Activated T-cell treated with anti-CD3 and anti-CD28 coated beads, Interleukin-2, amount 50 U/mL, for 72 hours (primary cell): ENCODE data around the gene COL4A1. TPM values are rescaled to one million over a fixed set of nuclear protein-coding genes. Genes with fewer than 3 reads are reported as not detected.

Experiments used
- ATAC-seq, 2 donors: fragments of 150-1000 bp; cut with Tn5 transposase; replicated peaks in 1 of 2; 2 replicates each; pipeline ENCODE4 v1.10.0; 2021; ENCODE audit warnings: moderate library complexity in 2 of 2, mild to moderate bottlenecking in 1 of 2
- DNase-seq, 2 donors: peaks; one replicate each; pipeline ENCODE4 v3.0.0; 2021 to 2022; ENCODE audit warnings: mixed read lengths in 1 of 2
- H3K27ac Mint-ChIP-seq: one replicate; pipeline ENCODE4 v1.8.0; 2022; ENCODE audit warnings: mild to moderate bottlenecking, moderate library complexity, mixed read lengths
- H3K27me3 Mint-ChIP-seq: one replicate; pipeline ENCODE4 v1.8.0; 2022; ENCODE audit warnings: low read depth, mixed read lengths
- H3K36me3 Mint-ChIP-seq, 2 donors: one replicate each; pipeline ENCODE4 v1.8.0; 2022; ENCODE audit warnings: mixed read lengths in 2 of 2, mild to moderate bottlenecking in 1 of 2; ENCODE audit not compliant: insufficient read depth in 2 of 2
- H3K4me1 Mint-ChIP-seq: one replicate; pipeline ENCODE4 v1.8.0; 2022; ENCODE audit warnings: low read depth, mixed read lengths
- H3K4me3 Mint-ChIP-seq, 2 donors: one replicate each; pipeline ENCODE4 v1.8.0; 2022; ENCODE audit warnings: mild to moderate bottlenecking in 2 of 2, mixed read lengths in 2 of 2, moderate library complexity in 2 of 2
- H3K9me3 Mint-ChIP-seq, 2 donors: one replicate each; pipeline ENCODE4 v1.8.0; 2022; ENCODE audit warnings: mixed read lengths in 2 of 2
- total RNA-seq, 2 donors: library from RNA; stranded (reverse); gene quantifications; one replicate each; pipeline ENCODE4 v1.2.3, GENCODE V29; 2022

The COL4A1 gene
- total RNA-seq, 2 donors from 2014 or later: 0.19 TPM; not detected in 1

GRCh38 chr13:110307767-110308655, 1.1 kb upstream of the COL4A1 start:
- peaks cover 77% of the 10 kb centered on the region for H3K27me3 Mint-ChIP-seq
- H3K4me3 Mint-ChIP-seq: peak overlapping the region; percentile 54 to 58
- peaks cover 12% of the 10 kb centered on the region for H3K4me1 Mint-ChIP-seq
- H3K36me3 Mint-ChIP-seq: no peaks in the 10 kb centered on the region
- H3K27ac Mint-ChIP-seq: no peak overlapping the region
- DNase-seq (no peak), ATAC-seq (no peak)
- no peaks in the 10 kb centered on the region for H3K9me3 Mint-ChIP-seq

- H3K4me1 Mint-ChIP-seq: peaks cover 12% of the 10 kb centered on the region
- no peak overlapping the region for H3K27ac Mint-ChIP-seq
- ATAC-seq (no peak), DNase-seq (no peak)
- H3K4me3 Mint-ChIP-seq: no peak overlapping the region
- H3K9me3 Mint-ChIP-seq: no peaks in the 10 kb centered on the region
- H3K27me3 Mint-ChIP-seq: peaks cover 79% of the 10 kb centered on the region
- H3K36me3 Mint-ChIP-seq: no peaks in the 10 kb centered on the region
These were observed 507 bp downstream of the COL4A1 start for GRCh38 chr13:110306340-110306959.

DNA sequence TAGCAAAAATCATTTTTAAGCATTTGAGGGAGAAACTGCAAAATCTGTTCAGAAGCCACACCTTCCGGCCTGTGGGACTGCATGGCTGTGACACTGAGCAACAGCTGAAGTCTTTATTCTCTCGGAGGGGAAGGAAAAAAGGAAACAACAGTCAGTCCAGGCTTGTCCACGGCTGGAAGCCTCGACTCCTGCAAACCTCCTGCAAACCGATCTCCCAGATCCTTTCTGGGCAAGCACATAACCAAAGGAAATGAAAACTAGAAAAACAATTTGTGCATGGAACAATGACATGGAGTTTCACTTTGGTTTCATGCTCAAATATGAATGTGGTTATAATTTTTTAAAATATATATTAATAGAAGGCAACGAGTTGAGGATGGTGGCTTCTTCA, 1.0 kb downstream of the COL4A1 start:
- ATAC-seq: no peak
- peaks cover 79% of the 10 kb centered on the region for H3K27me3 Mint-ChIP-seq
- DNase-seq: no peak
- peaks cover 12% of the 10 kb centered on the region for H3K4me1 Mint-ChIP-seq
- H3K36me3 Mint-ChIP-seq: no peaks in the 10 kb centered on the region
- H3K4me3 Mint-ChIP-seq: peak overlapping the region in 1 of 2 donors; percentile 68
- H3K27ac Mint-ChIP-seq: no peak overlapping the region
- no peaks in the 10 kb centered on the region for H3K9me3 Mint-ChIP-seq

DNA sequence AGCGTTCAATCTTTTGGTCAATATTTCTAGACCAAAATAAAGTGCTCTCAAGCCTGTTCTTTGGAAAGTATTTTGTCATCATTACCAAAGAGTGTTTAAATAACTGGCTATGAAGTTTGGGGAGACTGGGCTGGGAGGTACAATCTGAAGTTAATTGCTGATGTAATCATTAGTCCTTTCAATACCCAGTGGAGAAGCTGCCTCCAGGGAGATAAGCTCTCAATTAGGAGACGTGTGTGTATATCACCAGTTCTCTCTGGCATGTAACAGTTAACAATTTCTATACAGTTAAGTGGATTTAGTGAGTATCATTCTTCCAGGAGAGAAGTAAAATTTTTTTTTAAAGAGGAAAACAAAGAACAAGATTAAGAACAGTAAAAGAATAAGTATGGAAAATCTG, 1.4 kb downstream of the COL4A1 start:
- H3K9me3 Mint-ChIP-seq: no peaks in the 10 kb centered on the region
- H3K4me1 Mint-ChIP-seq: peaks cover 12% of the 10 kb centered on the region
- H3K27ac Mint-ChIP-seq: no peak overlapping the region
- DNase-seq (no peak), ATAC-seq (no peak)
- peak overlapping the region in 1 of 2 donors; percentile 68 for H3K4me3 Mint-ChIP-seq
- H3K27me3 Mint-ChIP-seq: peaks cover 78% of the 10 kb centered on the region
- no peaks in the 10 kb centered on the region for H3K36me3 Mint-ChIP-seq

GRCh38 chr13:110305001-110305400, 2.0 kb downstream of the COL4A1 start:
- ATAC-seq (no peak), DNase-seq (no peak)
- Mint-ChIP-seq H3K27me3 (peaks cover 78% of the 10 kb centered on the region), H3K27ac (no peak overlapping the region), H3K9me3 (no peaks in the 10 kb centered on the region), H3K4me1 (peaks cover 12% of the 10 kb centered on the region), H3K4me3 (no peak overlapping the region), H3K36me3 (no peaks in the 10 kb centered on the region)

- DNase-seq (no peak), ATAC-seq (no peak)
- Mint-ChIP-seq H3K36me3 (no peaks in the 10 kb centered on the region), H3K27ac (no peak overlapping the region), H3K4me1 (peaks cover 12% of the 10 kb centered on the region), H3K27me3 (peaks cover 79% of the 10 kb centered on the region), H3K9me3 (no peaks in the 10 kb centered on the region), H3K4me3 (no peak overlapping the region)
These were observed 2.7 kb downstream of the COL4A1 start for GRCh38 chr13:110304256-110304655.

DNA sequence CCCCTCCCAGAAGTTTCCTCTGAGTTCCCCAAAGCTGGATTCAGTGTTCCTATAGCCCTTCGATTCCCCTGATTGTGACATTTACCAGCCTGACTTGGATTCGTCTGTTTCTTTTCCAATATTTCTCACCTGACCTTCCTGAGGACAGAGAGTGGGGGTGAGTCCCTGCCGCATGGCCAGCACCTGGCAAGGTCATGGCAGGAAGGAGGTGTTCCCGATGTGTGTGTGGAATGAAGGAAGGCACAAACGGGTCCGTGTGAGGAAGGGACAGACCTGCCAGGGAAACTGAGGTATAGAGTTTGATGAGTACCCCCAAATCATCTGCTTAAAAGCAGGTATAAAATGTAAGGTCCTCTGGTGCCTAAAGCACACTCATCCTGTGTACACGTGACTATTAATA, 3.3 kb downstream of the COL4A1 start:
- Mint-ChIP-seq H3K9me3 (no peaks in the 10 kb centered on the region), H3K27me3 (peaks cover 79% of the 10 kb centered on the region), H3K4me1 (peaks cover 7% of the 10 kb centered on the region), H3K4me3 (no peak overlapping the region), H3K27ac (no peak overlapping the region), H3K36me3 (no peaks in the 10 kb centered on the region)
- ATAC-seq: no peak
- no peak for DNase-seq

GRCh38 chr13:110302997-110303396, 4.0 kb downstream of the COL4A1 start:
- no peak overlapping the region for H3K4me3 Mint-ChIP-seq
- peaks cover 76% of the 10 kb centered on the region for H3K27me3 Mint-ChIP-seq
- H3K36me3 Mint-ChIP-seq: no peaks in the 10 kb centered on the region
- no peak overlapping the region for H3K27ac Mint-ChIP-seq
- H3K9me3 Mint-ChIP-seq: no peaks in the 10 kb centered on the region
- H3K4me1 Mint-ChIP-seq: peaks cover under 1% of the 10 kb centered on the region
- ATAC-seq: no peak
- no peak for DNase-seq

DNA sequence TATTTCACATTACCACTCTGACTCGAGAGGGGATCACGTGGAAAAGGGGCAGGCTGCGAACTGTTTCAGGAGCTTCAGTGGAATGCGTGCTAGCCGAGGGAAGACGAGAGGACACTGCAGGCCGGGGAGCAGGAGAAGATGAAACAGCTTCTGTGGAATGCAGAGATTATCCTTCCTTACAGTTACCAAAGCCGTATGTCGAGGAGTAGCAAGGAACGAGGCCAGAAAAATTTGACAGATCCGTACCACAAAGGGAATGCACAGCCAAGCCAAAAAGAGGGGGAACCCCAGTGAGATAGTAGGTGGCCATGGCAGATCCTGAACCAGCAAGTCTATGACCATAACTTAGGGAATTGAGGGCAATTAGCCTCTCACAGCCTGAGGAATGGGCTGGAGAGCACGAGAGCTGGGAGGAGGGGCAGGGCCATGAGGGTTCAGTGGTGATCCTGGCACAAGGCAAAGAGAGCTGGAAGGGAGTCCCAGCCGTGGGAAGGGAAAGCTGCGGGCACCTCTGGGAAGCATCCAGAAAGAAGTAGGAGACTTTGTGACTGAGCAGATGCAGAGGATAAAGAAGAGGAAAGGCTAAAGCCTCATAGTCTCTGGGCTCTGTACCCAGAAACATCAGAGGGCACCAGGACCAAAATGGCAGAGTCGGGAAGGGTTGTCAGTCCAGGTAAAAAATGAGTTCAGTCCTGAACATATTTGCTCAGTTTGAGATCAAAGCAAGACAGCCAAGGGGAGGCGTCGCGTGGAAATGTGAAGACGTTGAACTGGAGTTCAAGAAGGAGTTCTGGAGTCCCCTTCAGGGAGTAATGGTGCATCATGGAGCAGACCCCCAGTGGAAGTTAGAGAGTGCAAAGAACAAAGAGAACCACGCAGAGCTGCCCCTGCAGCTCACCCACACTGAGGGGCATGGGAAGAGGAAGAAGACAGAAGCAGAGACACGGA, 5.1 kb downstream of the COL4A1 start:
- Mint-ChIP-seq H3K9me3 (no peaks in the 10 kb centered on the region), H3K27me3 (peaks cover 82% of the 10 kb centered on the region), H3K4me1 (no peaks in the 10 kb centered on the region), H3K27ac (no peak overlapping the region), H3K36me3 (no peaks in the 10 kb centered on the region), H3K4me3 (no peak overlapping the region)
- ATAC-seq (no peak), DNase-seq (no peak)

DNA sequence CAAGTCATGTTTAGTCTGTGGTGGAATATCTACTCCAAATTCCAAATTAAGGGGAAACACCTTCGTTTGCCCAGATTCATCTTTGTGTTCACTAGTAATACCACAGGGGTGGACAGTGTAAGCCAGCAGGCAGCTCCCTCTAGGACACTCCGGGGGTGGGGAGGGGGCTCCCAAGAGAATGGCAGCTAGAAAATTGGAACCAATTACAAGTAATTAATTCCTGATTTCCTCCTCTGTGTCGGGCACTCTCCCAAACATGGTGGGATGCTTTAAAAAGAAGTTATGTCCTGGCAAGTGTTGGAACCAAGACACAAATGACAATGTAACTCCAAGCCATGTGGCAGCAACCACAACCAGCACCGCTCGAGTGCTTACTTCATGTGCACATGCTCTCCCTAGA, 5.9 kb downstream of the COL4A1 start:
- H3K27ac Mint-ChIP-seq: no peak overlapping the region
- H3K9me3 Mint-ChIP-seq: no peaks in the 10 kb centered on the region
- H3K4me3 Mint-ChIP-seq: no peak overlapping the region
- peaks cover 90% of the 10 kb centered on the region for H3K27me3 Mint-ChIP-seq
- H3K4me1 Mint-ChIP-seq: no peaks in the 10 kb centered on the region
- DNase-seq (no peak), ATAC-seq (no peak)
- H3K36me3 Mint-ChIP-seq: no peaks in the 10 kb centered on the region

DNA sequence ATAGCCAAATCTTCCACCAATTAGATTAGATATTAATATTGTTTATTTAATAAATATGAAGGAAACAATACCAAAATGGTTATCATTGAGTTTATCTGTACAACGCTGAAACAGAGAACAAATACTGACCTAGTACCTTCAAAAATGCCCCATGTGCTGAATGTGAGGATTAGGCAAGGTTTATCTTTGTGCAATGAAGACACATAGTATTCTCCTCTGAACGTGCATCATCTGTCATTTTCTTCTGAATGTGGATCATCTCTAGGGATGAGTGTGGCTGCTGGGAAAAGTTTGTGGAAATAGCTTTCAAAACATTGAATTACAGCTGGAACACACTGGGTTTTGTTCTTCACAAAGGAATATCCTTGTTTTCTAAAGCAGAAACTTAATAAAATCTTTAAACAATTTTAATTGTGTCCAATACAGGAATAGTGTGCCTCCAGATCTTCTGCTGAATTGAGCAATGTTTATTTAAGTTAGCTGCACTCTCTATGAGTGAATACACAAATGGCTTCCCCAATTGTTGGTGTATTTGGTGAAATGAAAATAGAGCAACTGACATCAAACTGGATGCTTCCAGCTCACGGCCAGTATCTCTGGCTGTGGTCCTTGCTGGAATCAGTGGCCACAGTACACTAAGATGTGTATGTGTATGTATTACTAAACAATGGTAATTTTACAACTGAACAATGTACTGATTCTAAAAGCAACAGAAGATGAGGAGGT, 6.7 kb downstream of the COL4A1 start:
- DNase-seq (no peak), ATAC-seq (no peak)
- Mint-ChIP-seq H3K27me3 (peaks cover 90% of the 10 kb centered on the region), H3K4me3 (no peak overlapping the region), H3K27ac (no peak overlapping the region), H3K4me1 (no peaks in the 10 kb centered on the region), H3K9me3 (no peaks in the 10 kb centered on the region), H3K36me3 (no peaks in the 10 kb centered on the region)

- H3K36me3 Mint-ChIP-seq: no peaks in the 10 kb centered on the region
- DNase-seq (no peak), ATAC-seq (no peak)
- H3K4me3 Mint-ChIP-seq: no peak overlapping the region
- H3K4me1 Mint-ChIP-seq: no peaks in the 10 kb centered on the region
- no peak overlapping the region for H3K27ac Mint-ChIP-seq
- H3K27me3 Mint-ChIP-seq: peaks cover 88% of the 10 kb centered on the region
- H3K9me3 Mint-ChIP-seq: no peaks in the 10 kb centered on the region
These were observed 7.6 kb downstream of the COL4A1 start for GRCh38 chr13:110299283-110299840.
